Keratinocyte (primary cell): ENCODE data around the gene STOX2. TPM values are rescaled to one million over a fixed set of nuclear protein-coding genes. Genes with fewer than 3 reads are reported as not detected.

Source experiments
- DNase-seq: peaks from one replicate; pipeline ENCODE4 v3.0.0-alpha.2; 2011; ENCODE audit warnings: low read depth, missing footprints, low spot score
- FAIRE-seq: peaks from 2 replicates; lab custom pipeline; 2011; peaks lifted over from hg19 to GRCh38; lab: Jason Lieb, UNC
- H2AFZ ChIP-seq: 2 replicates; pipeline ENCODE4 v1.6.0; 2012; ENCODE audit warnings: low read length, control low read depth, inconsistent platforms; ENCODE audit not compliant: control insufficient read depth
- H3K27ac ChIP-seq: 2 replicates; pipeline ENCODE4 v1.5.1; 2011; ENCODE audit warnings: low read length; ENCODE audit not compliant: control insufficient read depth, insufficient read depth
- H3K27me3 ChIP-seq: 3 replicates; pipeline ENCODE4 v1.6.0; 2011; ENCODE audit warnings: low read length; ENCODE audit not compliant: control insufficient read depth, insufficient read depth; ENCODE audit errors: extremely low read depth
- H3K36me3 ChIP-seq, 2 experiments: 2 replicates in 1 of 2; 3 replicates in 1 of 2; pipeline ENCODE4 v1.5.1; 2011; ENCODE audit warnings: low read length in 2 of 2, mild to moderate bottlenecking in 1 of 2; ENCODE audit not compliant: control insufficient read depth in 2 of 2, insufficient read depth in 2 of 2; ENCODE audit errors: extremely low read depth in 1 of 2
- H3K4me1 ChIP-seq: 3 replicates; pipeline ENCODE4 v1.5.1; 2011; ENCODE audit warnings: low read length; ENCODE audit not compliant: control insufficient read depth, insufficient read depth; ENCODE audit errors: extremely low read depth
- H3K4me2 ChIP-seq: 3 replicates; pipeline ENCODE4 v1.6.0; 2011; ENCODE audit warnings: low read depth, low read length; ENCODE audit not compliant: control insufficient read depth, insufficient read depth; ENCODE audit errors: extremely low read depth
- H3K4me3 ChIP-seq, 3 experiments: fragments of 200-600 bp in 1 of 3; sonication (generic) in 1 of 3; 2 replicates in 2 of 3; 3 replicates in 1 of 3; pipeline ENCODE4 v1.5.1; 2011 to 2016; ENCODE audit warnings: low read length in 3 of 3, mild to moderate bottlenecking in 3 of 3, control low read depth in 2 of 3, inconsistent platforms in 1 of 3, low read depth in 1 of 3, mixed read lengths in 1 of 3, mixed run types in 1 of 3, moderate library complexity in 1 of 3; ENCODE audit not compliant: control insufficient read depth in 2 of 3, insufficient read depth in 2 of 3; ENCODE audit errors: extremely low read depth in 1 of 3
- H3K79me2 ChIP-seq: 2 replicates; pipeline ENCODE4 v1.6.0; 2012; ENCODE audit warnings: low read length; ENCODE audit not compliant: control insufficient read depth, insufficient read depth
- H3K9ac ChIP-seq: 3 replicates; pipeline ENCODE4 v1.6.0; 2011; ENCODE audit warnings: low read length; ENCODE audit not compliant: control insufficient read depth, insufficient read depth; ENCODE audit errors: extremely low read depth
- H3K9me1 ChIP-seq: 3 replicates; pipeline ENCODE4 v1.6.0; 2011; ENCODE audit warnings: low read length; ENCODE audit not compliant: control insufficient read depth, insufficient read depth; ENCODE audit errors: extremely low read depth
- H3K9me3 ChIP-seq: 2 replicates; pipeline ENCODE4 v1.5.1; 2012; ENCODE audit warnings: low read depth, low read length; ENCODE audit not compliant: control insufficient read depth
- H4K20me1 ChIP-seq: 3 replicates; pipeline ENCODE4 v1.6.0; 2011; ENCODE audit warnings: low read length; ENCODE audit not compliant: control insufficient read depth, insufficient read depth; ENCODE audit errors: extremely low read depth
- EZH2 ChIP-seq: IDR thresholded peaks from one replicate; pipeline ENCODE4 v1.6.1; 2012; ENCODE audit warnings: inconsistent platforms, mild to moderate bottlenecking, low read length, moderate library complexity
- dilution Hi-C: fragments of 300-500 bp; cut with MboI; formaldehyde crosslinking; loops from one replicate; pipeline ENCODE4 v1.7.0; 2020; ENCODE audit warnings: low sequenced_read_pairs; ENCODE audit not compliant: extremely low pct_ligation_motif_present
- polyA plus RNA-seq, 5 experiments: library from polyadenylated mRNA; depleted of rRNA in 3 of 5; stranded (reverse) in 3 of 5; stranded (forward) in 1 of 5; unstranded in 1 of 5; fragments of >200 nt; gene quantifications; 1 replicate in 1 of 5; 2 replicates in 3 of 5; 3 replicates in 1 of 5; pipeline versions ENCODE4 v1.2.1 to v1.2.3, GENCODE V29; 2011 to 2012; ENCODE audit warnings: missing spikeins in 2 of 5, low read depth in 1 of 5, low replicate concordance in 1 of 5
- TF ChIP-seq, protein P1 (sequence below), 3 experiments: IDR thresholded peaks in 1 of 3; conservative IDR thresholded peaks in 1 of 3; optimal IDR thresholded peaks in 1 of 3; 2 replicates in 2 of 3; 3 replicates in 1 of 3; pipeline versions ENCODE3 to v1.5.1; 2011; ENCODE audit warnings: low read length in 3 of 3, mild to moderate bottlenecking in 3 of 3, moderate library complexity in 2 of 3, control low read depth in 1 of 3, inconsistent platforms in 1 of 3; ENCODE audit not compliant: insufficient read depth in 2 of 3; ENCODE audit errors: extremely low read depth in 1 of 3

Gene STOX2
- polyA plus RNA-seq, 1 donor (not counting 4 experiments of a cell fraction or from before 2014, with no cell fraction given) = 1.6 TPM

GRCh38 chr4:183971929-183972490 is 66.9 kb downstream of the STOX2 start:
- H2AFZ ChIP-seq = no peak overlapping the region

GRCh38 chr4:183977707-183978106 is 72.6 kb downstream of the STOX2 start:
- Histone ChIP-seq H3K79me2 (no peaks in the 10 kb centered on the region), H3K4me3 (no peak overlapping the region), H3K4me2 (no peak overlapping the region), H3K4me1 (no peaks in the 10 kb centered on the region), H3K27ac (no peak overlapping the region), H3K9ac (no peak overlapping the region), H4K20me1 (no peaks in the 10 kb centered on the region), H3K36me3 (no peaks in the 10 kb centered on the region), H2AFZ (no peak overlapping the region), H3K9me1 (no peaks in the 10 kb centered on the region), H3K9me3 (no peaks in the 10 kb centered on the region), H3K27me3 (no peaks in the 10 kb centered on the region)
- FAIRE-seq = no peak
- TF ChIP-seq, protein P1, sequence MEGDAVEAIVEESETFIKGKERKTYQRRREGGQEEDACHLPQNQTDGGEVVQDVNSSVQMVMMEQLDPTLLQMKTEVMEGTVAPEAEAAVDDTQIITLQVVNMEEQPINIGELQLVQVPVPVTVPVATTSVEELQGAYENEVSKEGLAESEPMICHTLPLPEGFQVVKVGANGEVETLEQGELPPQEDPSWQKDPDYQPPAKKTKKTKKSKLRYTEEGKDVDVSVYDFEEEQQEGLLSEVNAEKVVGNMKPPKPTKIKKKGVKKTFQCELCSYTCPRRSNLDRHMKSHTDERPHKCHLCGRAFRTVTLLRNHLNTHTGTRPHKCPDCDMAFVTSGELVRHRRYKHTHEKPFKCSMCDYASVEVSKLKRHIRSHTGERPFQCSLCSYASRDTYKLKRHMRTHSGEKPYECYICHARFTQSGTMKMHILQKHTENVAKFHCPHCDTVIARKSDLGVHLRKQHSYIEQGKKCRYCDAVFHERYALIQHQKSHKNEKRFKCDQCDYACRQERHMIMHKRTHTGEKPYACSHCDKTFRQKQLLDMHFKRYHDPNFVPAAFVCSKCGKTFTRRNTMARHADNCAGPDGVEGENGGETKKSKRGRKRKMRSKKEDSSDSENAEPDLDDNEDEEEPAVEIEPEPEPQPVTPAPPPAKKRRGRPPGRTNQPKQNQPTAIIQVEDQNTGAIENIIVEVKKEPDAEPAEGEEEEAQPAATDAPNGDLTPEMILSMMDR (optimal IDR thresholded peaks at IDR 0.05 in 1 of 3, IDR thresholded peaks at IDR 0.05 in 1 of 3, conservative IDR thresholded peaks at IDR 0.05 in 1 of 3; ENCODE audit: extremely low read depth in 1 of 3, insufficient read depth in 2 of 3, low read length in 3 of 3) = no peak
- no peak for TF ChIP-seq EZH2
- dilution Hi-C loops = no loop called here
- DNase-seq = no peak

More at GRCh38 chr4:183971929-183972490, 66.9 kb downstream of the STOX2 start:
- TF ChIP-seq, protein P1 (optimal IDR thresholded peaks at IDR 0.05 in 1 of 3, IDR thresholded peaks at IDR 0.05 in 1 of 3, conservative IDR thresholded peaks at IDR 0.05 in 1 of 3; ENCODE audit: extremely low read depth in 1 of 3, insufficient read depth in 2 of 3, low read length in 3 of 3) = no peak
- TF ChIP-seq EZH2 = no peak
- Histone ChIP-seq H4K20me1 (no peaks in the 10 kb centered on the region), H3K36me3 (no peaks in the 10 kb centered on the region), H3K9me3 (no peaks in the 10 kb centered on the region), H3K9ac (no peak overlapping the region), H3K79me2 (no peaks in the 10 kb centered on the region), H3K27me3 (no peaks in the 10 kb centered on the region), H3K4me2 (no peak overlapping the region), H3K27ac (no peak overlapping the region), H3K9me1 (no peaks in the 10 kb centered on the region), H3K4me3 (no peak overlapping the region), H3K4me1 (no peaks in the 10 kb centered on the region)
- FAIRE-seq (no peak), DNase-seq (no peak)
- dilution Hi-C loops = no loop called here
